Activated CD8-positive, alpha-beta memory T cell treated with anti-CD3 and anti-CD28 coated beads, Interleukin-2, amount 50 U/mL, for 48 hours (primary cell): ENCODE results near the gene DIO3.
"Not testable (repeated sequence)": the region's sequence is repeated elsewhere in the genome, so short reads cannot be mapped to it uniquely, and the experiment has no call there.

Experiments used
- DNase-seq: peaks from one replicate; pipeline ENCODE4 v3.0.0-alpha.2; 2020

The DIO3 gene

DNA sequence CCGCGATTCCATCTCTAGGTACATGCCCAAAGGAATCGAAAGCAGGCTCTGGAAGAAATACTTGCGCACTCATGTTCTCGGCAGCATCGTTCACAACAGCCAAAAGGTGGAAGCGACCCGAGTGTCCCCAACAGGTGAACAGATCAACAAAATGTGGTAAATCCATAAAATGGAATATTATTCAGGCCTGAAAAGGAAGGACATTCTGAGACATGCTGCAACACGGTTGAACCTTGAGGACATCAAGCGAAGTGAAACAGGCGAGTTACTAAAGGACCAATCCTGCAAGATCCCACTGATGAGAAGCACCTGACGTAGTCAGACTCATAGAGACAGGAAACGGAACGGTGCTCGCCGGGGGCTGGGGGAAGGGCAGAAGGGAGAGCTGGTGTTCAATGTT, 17.5 kb upstream of the DIO3 start:
- DNase-seq: no peak

DNA sequence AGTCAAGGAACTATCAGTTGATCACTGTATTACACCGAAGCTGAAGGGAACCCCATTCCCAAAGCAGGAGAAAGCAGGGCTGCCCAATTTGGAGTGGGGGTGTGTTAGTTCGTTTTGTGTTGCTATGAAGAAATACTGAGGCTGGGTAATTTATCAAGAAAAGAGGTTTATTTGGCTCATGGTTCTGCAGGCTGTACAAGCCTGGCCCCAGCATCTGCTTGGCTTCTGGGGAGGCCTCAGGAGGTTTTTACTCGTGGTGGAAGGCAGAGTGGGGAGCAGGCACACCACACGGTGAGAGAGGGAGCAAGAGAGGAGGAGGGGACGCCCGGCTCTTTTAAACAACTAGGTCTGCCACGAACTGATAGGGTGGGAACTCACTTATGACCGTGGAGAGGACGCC, 16.7 kb upstream of the DIO3 start:
- DNase-seq: no peak

GRCh38 chr14:101546706-101547105, 14.6 kb upstream of the DIO3 start:
- no peak for DNase-seq

GRCh38 chr14:101547107-101547738, 14.1 kb upstream of the DIO3 start:
- no peak for DNase-seq

DNA sequence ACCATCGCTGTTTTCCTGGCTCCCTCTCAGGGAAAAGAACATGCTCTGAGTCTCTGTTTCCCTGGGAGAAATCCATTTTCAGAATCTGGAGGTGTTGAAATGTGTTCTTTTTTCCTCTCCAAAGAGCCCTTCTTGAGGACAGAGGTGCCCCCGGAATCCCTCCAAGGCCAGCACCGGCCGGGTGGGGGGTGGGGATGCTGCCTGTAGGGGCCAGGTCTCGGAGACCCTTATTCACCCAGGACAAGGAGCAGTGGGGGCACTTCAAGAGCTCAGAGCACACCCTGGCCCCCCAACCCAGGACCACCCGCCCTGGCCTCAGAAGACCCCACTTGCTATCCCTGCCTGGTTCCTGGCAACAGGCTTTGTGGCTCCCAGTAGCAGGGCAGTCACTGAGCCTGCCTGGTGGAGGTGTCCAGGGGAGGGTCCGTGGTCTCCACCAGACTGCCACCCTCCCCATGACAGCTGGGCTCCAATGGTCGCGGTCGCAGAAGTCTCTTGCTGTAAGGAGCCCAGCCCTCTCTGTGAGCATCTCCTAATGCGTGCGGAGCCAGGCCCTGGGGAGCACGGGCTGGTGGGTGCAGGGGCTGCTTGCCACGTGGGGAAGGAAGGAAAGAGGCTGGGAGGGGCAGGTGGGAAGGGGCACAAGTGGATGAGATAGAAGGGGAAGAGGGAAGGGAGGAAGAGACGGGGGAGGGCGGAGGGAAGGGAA, 13.2 kb upstream of the DIO3 start:
- no peak for DNase-seq

DNA sequence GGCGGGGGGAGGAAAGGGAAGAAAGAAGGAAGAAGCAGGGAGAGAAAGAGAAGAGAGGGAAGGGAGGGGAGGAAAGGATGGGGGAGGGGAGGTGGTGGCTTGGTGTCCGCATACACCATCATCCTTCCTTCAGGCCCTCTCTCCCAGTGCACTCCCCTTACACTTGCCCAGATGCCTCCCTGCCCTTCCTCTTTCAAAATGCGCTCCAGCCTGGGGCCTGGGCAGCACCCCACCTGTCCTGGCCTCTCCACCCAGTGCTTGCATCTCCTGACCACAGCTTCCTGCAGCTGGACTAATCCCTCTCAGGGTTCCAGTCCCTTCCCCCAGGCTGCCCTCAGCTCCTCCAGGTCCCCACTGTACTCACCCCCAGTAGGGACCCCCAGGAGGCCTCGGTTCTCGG, 12.6 kb upstream of the DIO3 start:
- no peak for DNase-seq

DNA sequence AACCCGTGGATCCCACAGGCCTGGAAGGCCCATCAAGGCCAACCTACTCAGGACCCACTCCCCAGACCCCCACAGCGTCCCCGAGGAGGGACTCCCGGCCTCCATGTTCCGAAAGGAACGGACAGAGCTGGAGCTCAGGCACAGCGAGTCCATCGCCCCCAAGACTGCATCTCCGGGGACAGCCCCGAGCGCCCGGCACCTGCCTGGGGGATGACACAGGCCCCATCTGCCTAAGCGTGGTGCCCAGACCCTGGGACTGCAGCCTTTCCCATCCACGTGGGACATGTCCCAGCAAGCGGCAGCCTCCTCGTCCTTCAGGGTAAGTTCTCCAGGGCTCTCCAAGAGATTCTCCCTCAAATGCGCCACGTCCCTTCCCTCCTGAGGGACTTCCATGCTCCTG, 12.1 kb upstream of the DIO3 start:
- no peak for DNase-seq

- DNase-seq: not testable (repeated sequence)
These were observed 10.9 kb upstream of the DIO3 start for GRCh38 chr14:101550202-101550912.

DNA sequence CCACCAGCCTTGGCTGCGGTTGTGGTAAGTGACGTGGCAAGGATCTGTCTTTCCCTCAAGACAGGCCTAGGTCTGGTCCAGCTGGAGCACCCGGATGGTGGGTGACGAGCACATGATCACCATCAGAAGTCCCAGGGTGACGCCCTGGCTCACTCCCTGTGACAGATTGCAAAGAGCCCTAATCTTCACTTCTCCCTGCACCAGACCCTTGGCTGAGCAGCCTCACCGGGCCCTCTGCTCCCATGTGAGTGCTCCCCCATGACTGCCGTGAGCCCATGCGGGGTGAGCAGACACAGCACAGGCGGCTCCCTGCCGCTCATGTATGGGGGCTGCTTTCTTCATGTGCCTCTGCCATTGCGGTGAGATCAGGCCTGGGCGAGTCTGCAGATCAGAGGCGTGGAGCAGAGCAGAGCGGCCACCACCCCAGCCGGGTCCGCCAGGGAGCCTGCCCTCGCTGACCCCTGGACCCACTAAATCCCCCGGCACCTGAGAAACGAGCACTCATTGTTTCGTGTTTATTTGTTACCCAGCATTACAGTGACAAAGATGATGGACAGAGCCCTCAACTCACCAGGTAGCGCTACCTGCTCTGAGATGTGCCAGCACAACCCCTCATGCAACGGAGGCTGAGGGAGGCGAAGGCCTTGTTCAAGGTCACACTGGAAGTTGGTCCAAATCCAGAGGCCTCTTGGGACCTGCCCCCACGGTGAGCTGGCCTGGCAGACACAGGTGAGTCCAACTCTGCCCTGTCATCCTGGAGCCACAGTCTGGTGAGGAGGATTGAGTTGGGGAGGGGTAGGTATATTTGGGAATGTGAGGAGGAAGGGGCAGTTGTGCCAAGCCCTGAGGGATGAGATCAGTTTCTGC, 9.3 kb upstream of the DIO3 start:
- no peak for DNase-seq

DNA sequence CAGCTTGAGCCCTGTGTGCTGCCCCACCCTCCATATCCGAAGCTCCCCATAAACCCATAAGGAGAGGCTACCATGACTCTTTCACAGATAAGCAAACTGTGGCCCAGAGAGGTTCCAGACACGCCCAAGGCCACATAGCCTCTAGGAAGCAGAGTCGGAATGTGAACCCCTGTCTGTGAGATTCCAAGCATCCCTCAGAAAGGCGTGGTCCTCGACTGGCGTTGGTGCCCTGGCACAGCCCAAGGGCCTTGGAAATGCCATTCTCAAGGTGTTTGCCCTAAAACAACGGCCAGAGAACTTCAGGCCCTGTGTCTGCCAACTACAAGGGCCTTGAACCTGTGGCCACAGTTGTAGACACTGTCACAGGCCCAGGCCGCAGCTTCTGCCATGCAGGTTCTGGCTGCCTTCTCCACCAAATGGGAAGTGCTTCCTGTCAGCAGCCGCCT, 8.5 kb upstream of the DIO3 start:
- no peak for DNase-seq

DNA sequence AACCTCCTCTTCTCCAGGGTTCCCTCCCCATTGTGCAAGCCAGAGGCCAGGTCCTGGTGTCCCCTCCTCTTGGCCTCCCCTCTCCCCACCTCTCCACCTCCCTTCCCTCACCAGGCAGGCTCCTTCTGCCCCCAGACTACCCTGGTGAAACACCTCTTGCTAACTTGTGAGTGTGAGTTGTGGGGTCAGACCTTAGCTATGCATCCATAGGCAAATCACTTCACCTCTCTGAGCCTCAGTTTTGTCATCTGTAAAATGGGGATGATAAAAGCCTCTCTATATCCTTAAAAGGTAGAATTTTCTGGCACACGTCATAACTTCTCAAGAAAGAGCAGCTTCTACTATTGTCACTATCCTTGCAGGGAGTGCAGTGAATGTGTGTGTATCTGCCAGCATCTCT, 7.9 kb upstream of the DIO3 start:
- DNase-seq: no peak

GRCh38 chr14:101553931-101554330, 7.4 kb upstream of the DIO3 start:
- no peak for DNase-seq

DNA sequence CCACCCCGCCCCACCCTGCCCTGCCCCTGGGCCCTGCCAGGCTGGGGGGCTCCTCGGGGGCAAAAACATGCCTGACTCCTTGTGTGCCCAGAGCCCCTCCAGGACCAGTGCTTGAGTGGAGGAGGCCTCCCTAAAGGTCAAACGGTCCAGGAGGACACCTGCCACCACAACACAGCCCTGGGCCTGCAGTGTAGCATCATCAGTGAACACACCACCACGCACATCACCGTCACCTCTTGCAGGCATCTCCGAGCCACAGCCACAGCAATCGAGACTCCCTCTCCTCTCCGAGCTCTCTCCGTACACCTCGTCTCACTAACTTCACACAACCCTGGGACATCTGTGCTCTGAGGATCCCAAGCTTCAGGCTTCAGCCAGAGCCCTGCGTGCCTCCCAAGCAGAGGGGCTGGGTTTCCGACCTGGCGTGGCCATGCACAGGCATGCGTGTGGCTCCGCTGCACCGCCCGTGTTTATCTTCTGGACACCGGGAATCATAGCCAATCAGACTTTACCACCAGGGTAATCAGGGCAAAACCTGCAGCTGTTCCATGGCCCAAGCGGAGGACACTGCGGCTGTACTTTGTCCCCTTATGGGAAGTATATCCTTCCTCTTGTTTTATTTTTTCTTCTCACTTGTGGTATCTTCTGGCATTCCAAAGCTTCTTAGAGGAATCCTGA, 6.2 kb upstream of the DIO3 start:
- DNase-seq: no peak

DNA sequence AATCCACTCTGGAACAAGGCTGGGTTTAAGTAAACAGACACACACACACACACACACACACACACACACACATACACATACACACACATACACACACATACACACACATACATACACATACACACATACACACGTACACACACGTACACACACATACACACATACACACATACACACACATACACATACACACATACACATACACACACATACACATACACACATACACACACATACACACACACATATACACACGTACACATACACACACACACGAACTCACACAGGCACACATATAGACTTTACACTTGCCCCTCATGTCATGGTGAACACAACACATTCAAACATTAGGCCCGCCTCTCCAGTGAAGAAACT, 5.6 kb upstream of the DIO3 start:
- not testable (repeated sequence) for DNase-seq

- no peak for DNase-seq
These were observed 5.2 kb upstream of the DIO3 start for GRCh38 chr14:101556131-101556530.

DNA sequence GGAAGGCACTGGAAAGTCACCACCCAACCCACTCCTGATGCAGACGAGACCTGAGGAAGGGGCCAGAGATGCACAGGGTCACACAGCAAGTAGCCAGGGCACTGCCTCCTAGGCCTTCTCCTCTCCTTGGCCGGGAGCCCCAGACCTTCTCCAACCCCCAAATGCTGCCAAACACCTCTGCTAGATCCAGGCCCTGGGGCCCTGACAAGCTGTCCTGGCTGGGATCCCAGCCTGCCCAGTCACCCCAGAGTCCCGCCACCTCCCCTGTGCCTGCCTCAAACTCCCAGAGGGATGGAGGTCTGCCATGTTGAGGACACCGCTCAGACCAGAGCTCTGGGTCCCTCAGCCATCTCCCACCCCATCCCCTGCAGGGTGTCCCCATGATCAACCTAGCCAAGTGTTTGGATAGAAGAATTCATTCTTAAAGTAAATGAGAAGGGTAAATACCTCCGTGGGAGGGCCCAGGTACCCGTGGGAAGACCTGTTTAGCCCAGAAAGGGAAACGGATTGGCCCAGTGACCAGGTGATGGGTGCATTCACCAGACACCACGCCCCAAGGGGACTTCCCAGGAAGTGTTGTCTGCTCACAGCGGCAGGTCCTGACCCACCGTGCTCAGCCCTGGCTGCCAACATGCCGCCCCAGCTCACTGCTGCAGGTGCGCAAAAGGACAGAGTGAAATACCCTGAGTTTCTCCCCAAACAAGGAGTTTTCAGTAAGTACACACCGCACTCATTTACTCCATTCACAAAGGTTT, 4.6 kb upstream of the DIO3 start:
- DNase-seq: no peak

- no peak for DNase-seq
These were observed 4.0 kb upstream of the DIO3 start for GRCh38 chr14:101557321-101557695.

GRCh38 chr14:101557811-101558738, 3.2 kb upstream of the DIO3 start:
- DNase-seq: no peak

- DNase-seq: no peak
These were observed 2.5 kb upstream of the DIO3 start for GRCh38 chr14:101558739-101559240.

DNA sequence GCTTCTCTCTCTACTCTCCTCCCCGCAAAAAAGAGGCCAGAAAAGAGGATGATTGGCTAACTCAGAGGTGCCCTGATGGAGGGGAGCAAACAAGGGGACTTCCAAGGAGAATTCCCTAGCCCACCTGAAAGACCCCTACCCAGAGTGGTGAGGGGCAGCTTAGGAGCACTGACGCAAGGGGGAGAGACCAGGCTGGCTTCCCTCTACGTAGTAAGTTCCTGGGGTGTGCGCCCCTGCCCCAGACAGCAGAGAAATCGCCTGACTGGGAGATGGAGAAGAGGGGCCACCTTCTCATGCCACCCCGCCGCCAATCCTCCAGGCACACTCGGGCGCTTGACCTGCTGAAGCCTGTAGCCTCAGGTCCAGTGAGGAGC, 2.1 kb upstream of the DIO3 start:
- no peak for DNase-seq
